Stimulated activated CD8-positive, alpha-beta memory T cell treated with anti-CD3 and anti-CD28 coated beads, Interleukin-12 subunit alpha, Interleukin-12 subunit beta, amount 100 ng/mL, for 4 hours (primary cell): ENCODE data around the gene MCF2L2.
"Not testable (repeated sequence)": the region's sequence is repeated elsewhere in the genome, so short reads cannot be mapped to it uniquely, and the experiment has no call there.

Source experiments
- DNase-seq: peaks from one replicate; pipeline ENCODE4 v3.0.0-alpha.2; 2020; ENCODE audit warnings: low read depth

MCF2L2 gene

GRCh38 chr3:183233966-183234365 is 194.5 kb downstream of the MCF2L2 start:
- DNase-seq: no peak

- no peak for DNase-seq
Measured at GRCh38 chr3:183230826-183231225, 197.6 kb downstream of the MCF2L2 start.

GRCh38 chr3:183230251-183230650 is 198.2 kb downstream of the MCF2L2 start:
- not testable (repeated sequence) for DNase-seq

GRCh38 chr3:183229178-183229577 is 199.2 kb downstream of the MCF2L2 start:
- DNase-seq: no peak

GRCh38 chr3:183227586-183227985 is 200.8 kb downstream of the MCF2L2 start:
- DNase-seq: no peak

- no peak for DNase-seq
Measured at GRCh38 chr3:183226333-183226890, 202.0 kb downstream of the MCF2L2 start.

GRCh38 chr3:183224180-183224970 is 204.0 kb downstream of the MCF2L2 start:
- DNase-seq: peak; percentile 5

GRCh38 chr3:183222631-183223235 is 205.7 kb downstream of the MCF2L2 start:
- DNase-seq: no peak

- DNase-seq: no peak
Measured at GRCh38 chr3:183220828-183221227, 207.6 kb downstream of the MCF2L2 start.

- DNase-seq: no peak
Measured at GRCh38 chr3:183218826-183219225, 209.6 kb downstream of the MCF2L2 start.

- no peak for DNase-seq
Measured at GRCh38 chr3:183217548-183218332, 210.7 kb downstream of the MCF2L2 start.

- DNase-seq: no peak
Measured at GRCh38 chr3:183215591-183216202, 212.7 kb downstream of the MCF2L2 start.

- no peak for DNase-seq
Measured at GRCh38 chr3:183214277-183214612, 214.2 kb downstream of the MCF2L2 start.

GRCh38 chr3:183213415-183214276 is 214.8 kb downstream of the MCF2L2 start:
- no peak for DNase-seq

GRCh38 chr3:183212565-183212964 is 215.9 kb downstream of the MCF2L2 start:
- no peak for DNase-seq

- no peak for DNase-seq
Measured at GRCh38 chr3:183212096-183212495, 216.3 kb downstream of the MCF2L2 start.

- no peak for DNase-seq
Measured at GRCh38 chr3:183211352-183211751, 217.1 kb downstream of the MCF2L2 start.

- DNase-seq: peak; percentile 1
Measured at GRCh38 chr3:183210862-183211341, 217.5 kb downstream of the MCF2L2 start.

- DNase-seq: no peak
Measured at GRCh38 chr3:183210341-183210740, 218.1 kb downstream of the MCF2L2 start.

GRCh38 chr3:183208800-183209199 is 219.6 kb downstream of the MCF2L2 start:
- no peak for DNase-seq

- no peak for DNase-seq
Measured at GRCh38 chr3:183208260-183208659, 220.2 kb downstream of the MCF2L2 start.
